Measurements from ENCODE around the gene MPC1L. TPM values are rescaled to one million over a fixed set of nuclear protein-coding genes. Genes with fewer than 3 reads are reported as not detected.

MPC1L gene
- not detected in 5 replicates for total RNA-seq (2022; extraction: Qiagen RNA extraction; ENCODE audit: low read depth)

DNA sequence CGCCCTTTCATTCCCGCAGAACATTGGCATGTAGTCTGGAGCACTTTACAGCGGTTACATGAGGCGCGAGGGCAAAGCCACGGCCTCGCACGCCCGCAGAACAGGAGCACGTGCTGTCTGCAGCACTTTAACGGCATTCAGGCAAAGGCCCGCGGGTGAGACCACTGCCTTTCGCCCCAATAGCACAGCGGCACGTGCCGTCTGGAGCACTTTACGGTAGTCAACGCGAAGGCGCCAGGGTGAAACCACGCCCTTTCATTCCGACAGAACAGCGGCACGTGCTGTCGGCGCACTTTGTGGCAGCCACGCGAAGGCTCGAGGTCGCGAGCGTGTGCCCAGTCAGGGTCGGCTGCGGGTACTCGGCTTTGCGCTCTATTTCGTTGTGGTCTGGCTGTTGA lies at the start of gene MPC1L:
TSS of gene MPC1L (plus strand) at position 290 of the 398 bp plus-strand sequence. CDS start 138 bp downstream, outside the sequence.

DNA sequence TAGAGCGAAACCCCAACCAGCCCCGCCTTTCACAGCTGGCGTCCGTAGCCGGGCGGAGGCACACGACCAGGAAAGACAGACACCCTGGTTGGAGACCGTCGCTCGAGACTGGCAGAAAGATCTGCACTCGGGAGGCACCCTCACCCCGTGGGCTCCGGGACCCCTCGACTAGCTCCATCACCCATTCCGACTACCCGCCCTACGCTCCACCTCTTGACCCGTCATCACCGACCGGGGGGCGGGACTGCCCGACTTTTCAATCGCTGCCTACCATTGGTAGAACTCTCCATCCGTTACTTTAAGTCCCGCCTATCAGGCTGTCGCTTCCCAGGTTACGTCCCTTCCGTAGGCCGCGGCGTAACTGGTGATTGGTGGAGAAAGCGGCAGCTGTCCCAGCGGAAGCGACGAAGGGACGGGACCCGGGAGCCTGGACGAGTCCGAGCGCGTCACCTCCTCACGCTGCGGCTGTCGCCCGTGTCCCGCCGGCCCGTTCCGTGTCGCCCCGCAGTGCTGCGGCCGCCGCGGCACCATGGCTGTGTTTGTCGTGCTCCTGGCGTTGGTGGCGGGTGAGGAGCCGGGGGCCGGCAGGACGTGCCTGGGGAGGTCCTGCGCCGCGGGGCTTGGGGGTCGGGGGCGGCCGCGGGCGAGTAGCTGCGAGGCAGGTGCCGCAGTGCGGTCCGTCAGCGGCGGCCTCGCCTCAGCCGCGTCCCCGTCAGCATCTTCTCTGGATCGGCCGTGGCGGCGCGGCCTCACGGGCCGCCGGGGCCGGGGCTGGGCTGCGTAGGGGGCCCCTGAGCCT lies 42.5 kb upstream of the MPC1L start, which contains the start of gene ATP6AP2:
TSS of gene ATP6AP2 (plus strand) at position 434 of the 799 bp plus-strand sequence. CDS start at position 530, 96 bp downstream.

DNA sequence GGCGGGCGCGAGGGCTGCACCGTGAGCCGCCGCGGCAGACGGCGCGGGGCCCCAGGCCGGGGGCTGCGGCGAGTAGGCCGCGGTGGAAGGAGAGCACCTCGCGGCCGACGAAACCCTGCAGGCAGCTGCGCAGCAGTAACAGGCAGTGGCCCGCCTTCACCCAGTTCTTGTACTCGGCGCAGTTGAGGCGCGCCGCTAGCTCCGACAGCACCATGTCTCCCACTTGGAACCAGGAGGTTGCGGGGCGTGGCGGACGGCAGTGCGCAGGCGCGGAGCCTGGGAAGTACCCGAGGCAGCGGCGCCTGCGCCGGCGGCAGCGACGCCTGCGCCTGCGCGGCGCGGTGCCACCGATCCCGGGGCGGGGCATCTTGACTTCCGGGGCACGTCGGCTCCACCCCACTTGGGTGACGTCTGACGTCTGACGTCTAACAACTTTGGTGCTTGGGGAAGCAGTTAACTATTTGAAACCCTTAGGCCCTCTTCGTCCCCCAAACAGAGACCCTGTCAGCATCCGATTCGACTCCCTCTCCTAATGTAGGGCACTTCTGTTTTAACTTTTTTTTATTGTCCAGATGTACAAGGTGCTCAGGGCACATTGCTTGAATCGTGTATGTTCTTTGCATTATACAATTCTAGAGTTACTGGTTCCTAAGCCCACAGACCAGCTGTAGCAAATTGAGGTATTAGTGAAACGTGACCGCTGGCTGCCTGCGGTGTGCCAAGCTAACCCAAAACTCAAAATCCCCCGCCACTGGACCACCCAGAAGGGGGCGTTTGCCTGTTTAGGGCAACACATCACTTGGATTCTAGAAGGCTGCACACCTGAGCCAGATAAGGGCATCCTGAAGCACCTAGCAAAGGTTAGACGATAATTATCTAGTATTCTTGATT lies 24.3 kb downstream of the MPC1L start, which contains the start of gene CXorf38:
TSS of gene CXorf38 (minus strand) at position 255 of the 891 bp plus-strand sequence. CDS start at position 214, 41 bp downstream.

Other genes with a start within 250 kb of the MPC1L start
- gene ATP6AP2, start 42.5 kb upstream of the MPC1L start, total RNA-seq (2022; extraction: Qiagen RNA extraction; ENCODE audit: low read depth), result 126 to 141 TPM (median 134 TPM) in 5 replicates
- gene CXorf38, start 24.1 kb downstream of the MPC1L start, total RNA-seq (2022; extraction: Qiagen RNA extraction; ENCODE audit: low read depth), result 8.7 to 12.3 TPM (median 10.3 TPM) in 5 replicates
- gene MED14, start 112.1 kb downstream of the MPC1L start, total RNA-seq (2022; extraction: Qiagen RNA extraction; ENCODE audit: low read depth), result 21.2 to 28.9 TPM (median 25.2 TPM) in 5 replicates